SK-N-SH (cell line): ENCODE measurements around the gene SLC39A9. TPM values are rescaled to one million over a fixed set of nuclear protein-coding genes. Genes with fewer than 3 reads are reported as not detected.

Experiments
- CTCF ChIA-PET: fragments of 300-600, 350-600 bp; formaldehyde crosslinking; extraction: SDS; loops from one replicate; lab custom pipeline; 2021; lab: Yijun Ruan, JAX
- POLR2A ChIA-PET: fragments of 350-600 bp; sonication (Branson Sonifier 250); formaldehyde crosslinking; extraction: SDS; loops from one replicate; lab custom pipeline; 2020; ENCODE audit warnings: antibody characterized with exemption, inconsistent platforms; lab: Yijun Ruan, JAX
- DNase-seq: peaks from one replicate; pipeline ENCODE4 v3.0.0; 2012
- H2AFZ ChIP-seq: fragments of 200-600 bp; sonication (generic); 2 replicates; pipeline ENCODE4 v1.8.1; 2016; ENCODE audit warnings: antibody characterized with exemption, mild to moderate bottlenecking, low read depth
- H3F3A ChIP-seq: fragments of 200-600 bp; sonication (generic); replicated peaks from 2 replicates; pipeline ENCODE3; 2016; ENCODE audit warnings: antibody characterized with exemption, mild to moderate bottlenecking; ENCODE audit not compliant: insufficient read depth
- H3K27ac ChIP-seq, 2 experiments: fragments of 200-500 bp in 1 of 2; fragments of 200-600 bp in 1 of 2; sonication (Bioruptor generic) in 1 of 2; sonication (generic), shearing (Covaris generic) in 1 of 2; 2 replicates each; pipeline versions ENCODE4 v1.5.1 to v1.6.1; 2014 to 2016; ENCODE audit warnings: low read depth in 2 of 2, inconsistent platforms in 1 of 2, low read length in 1 of 2, mild to moderate bottlenecking in 1 of 2, mixed read lengths in 1 of 2
- H3K27me3 ChIP-seq: fragments of 200-600 bp; sonication (generic), shearing (Covaris generic); 2 replicates; pipeline ENCODE4 v1.6.1; 2016; ENCODE audit warnings: mixed run types; ENCODE audit not compliant: insufficient read depth
- H3K36me3 ChIP-seq, 2 experiments: fragments of 200-500 bp in 1 of 2; fragments of 200-600 bp in 1 of 2; sonication (Bioruptor generic) in 1 of 2; sonication (generic) in 1 of 2; replicated peaks in 1 of 2; 2 replicates each; pipeline versions ENCODE3 to v1.5.1; 2014 to 2016; ENCODE audit warnings: low read length in 1 of 2, mild to moderate bottlenecking in 1 of 2; ENCODE audit not compliant: insufficient read depth in 2 of 2, control insufficient read depth in 1 of 2
- H3K4me1 ChIP-seq, 2 experiments: fragments of 200-500 bp in 1 of 2; fragments of 200-600 bp in 1 of 2; sonication (Bioruptor generic) in 1 of 2; sonication (generic), shearing (Covaris generic) in 1 of 2; 2 replicates each; pipeline versions ENCODE4 v1.5.1 to v1.6.1; 2014 to 2016; ENCODE audit warnings: low read depth in 1 of 2, low read length in 1 of 2, mixed run types in 1 of 2; ENCODE audit not compliant: insufficient read depth in 2 of 2, control insufficient read depth in 1 of 2
- H3K4me2 ChIP-seq: fragments of 200-600 bp; sonication (generic), shearing (Covaris generic); 2 replicates; pipeline ENCODE4 v1.6.1; 2017; ENCODE audit warnings: mixed run types
- H3K4me3 ChIP-seq, 2 experiments: fragments of 200-500 bp in 1 of 2; fragments of 200-600 bp in 1 of 2; sonication (Bioruptor generic) in 1 of 2; sonication (generic), shearing (Covaris generic) in 1 of 2; 2 replicates each; pipeline versions ENCODE4 v1.5.1 to v1.8.1; 2014 to 2016; ENCODE audit warnings: low read depth in 2 of 2, inconsistent platforms in 1 of 2, low read length in 1 of 2, mild to moderate bottlenecking in 1 of 2, mixed read lengths in 1 of 2, moderate library complexity in 1 of 2
- H3K79me2 ChIP-seq: fragments of 200-600 bp; sonication (generic); 2 replicates; pipeline ENCODE4 v1.8.1; 2017; ENCODE audit warnings: mild to moderate bottlenecking; ENCODE audit not compliant: insufficient read depth
- H3K9ac ChIP-seq: fragments of 200-600 bp; sonication (generic); 2 replicates; pipeline ENCODE4 v1.6.1; 2017; ENCODE audit warnings: mixed run types
- H3K9me2 ChIP-seq: fragments of 200-600 bp; sonication (generic); 2 replicates; pipeline ENCODE4 v1.6.1; 2017; ENCODE audit warnings: mixed run types
- H3K9me3 ChIP-seq: fragments of 200-600 bp; sonication (generic); 2 replicates; pipeline ENCODE4 v1.6.1; 2017; ENCODE audit warnings: mixed run types, mild to moderate bottlenecking, moderate library complexity
- H4K20me1 ChIP-seq: fragments of 200-600 bp; sonication (generic); 2 replicates; pipeline ENCODE4 v1.6.1; 2017; ENCODE audit warnings: mild to moderate bottlenecking, mixed run types; ENCODE audit not compliant: insufficient read depth
- ELF1 ChIP-seq: IDR thresholded peaks from 2 replicates; pipeline ENCODE4 v1.4.0; 2012
- EP300 ChIP-seq, 2 experiments: IDR thresholded peaks; 2 replicates each; pipeline versions ENCODE4 v1.4.0 to v1.6.1; 2012; ENCODE audit warnings: borderline replicate concordance in 1 of 2, low read depth in 1 of 2, low read length in 1 of 2
- EZH2phosphoT487 ChIP-seq: fragments of 200-600 bp; sonication (generic); IDR thresholded peaks from 2 replicates; pipeline ENCODE4 v1.6.1; 2017; ENCODE audit warnings: low read depth, mixed run types, mild to moderate bottlenecking, antibody characterized with exemption, moderate library complexity, borderline replicate concordance
- FOSL2 ChIP-seq: IDR thresholded peaks from 2 replicates; pipeline ENCODE4 v1.4.0; 2012; ENCODE audit warnings: low read depth, mild to moderate bottlenecking, moderate library complexity, borderline replicate concordance
- GABPA ChIP-seq: IDR thresholded peaks from 2 replicates; pipeline ENCODE4 v1.4.0; 2012; ENCODE audit warnings: low read depth, mild to moderate bottlenecking
- GATA2 ChIP-seq: sonication (generic); formaldehyde crosslinking; IDR thresholded peaks from 2 replicates; pipeline ENCODE4 v1.5.0; 2020; ENCODE audit warnings: mild to moderate bottlenecking, missing genetic modification reagents
- JUND ChIP-seq: IDR thresholded peaks from 2 replicates; pipeline ENCODE4 v1.4.0; 2012
- MEF2A ChIP-seq: IDR thresholded peaks from 2 replicates; pipeline ENCODE4 v1.4.0; 2012; ENCODE audit warnings: low read depth, borderline replicate concordance
- NFIC ChIP-seq: IDR thresholded peaks from 2 replicates; pipeline ENCODE4 v1.4.0; 2012; ENCODE audit warnings: borderline replicate concordance
- RAD21 ChIP-seq: IDR thresholded peaks from 2 replicates; pipeline ENCODE4 v1.6.1; 2012; ENCODE audit warnings: mild to moderate bottlenecking, low read length
- RCOR1 ChIP-seq: fragments of 150-350 bp; IDR thresholded peaks from 2 replicates; pipeline ENCODE4 v1.6.1; 2017; ENCODE audit warnings: antibody characterized with exemption, low read length
- SMC3 ChIP-seq: IDR thresholded peaks from 2 replicates; pipeline ENCODE4 v1.6.1; 2012; ENCODE audit warnings: low read depth, low read length, improper control_type of control experiment
- TAF1 ChIP-seq: IDR thresholded peaks from 2 replicates; pipeline ENCODE4 v1.6.1; 2012; ENCODE audit warnings: low read depth, mild to moderate bottlenecking, low read length, moderate library complexity, borderline replicate concordance
- TCF12 ChIP-seq: IDR thresholded peaks from 2 replicates; pipeline ENCODE4 v1.4.0; 2012
- TEAD4 ChIP-seq: IDR thresholded peaks from 2 replicates; pipeline ENCODE4 v1.4.0; 2012; ENCODE audit warnings: mild to moderate bottlenecking, borderline replicate concordance; ENCODE audit not compliant: insufficient read depth
- YY1 ChIP-seq: IDR thresholded peaks from 2 replicates; pipeline ENCODE4 v1.4.0; 2012; ENCODE audit warnings: low read depth, mild to moderate bottlenecking
- WGBS: methylation state at CpG from one replicate; pipeline ENCODE4 v1.1.6; 2017; ENCODE audit warnings: low lambda C conversion rate; 5-methylcytosine and 5-hydroxymethylcytosine counted together
- polyA plus RNA-seq, 3 experiments: library from polyadenylated mRNA; depleted of rRNA; stranded (reverse); fragments of >200 nt; gene quantifications; 2 replicates each; pipeline ENCODE4 v1.2.3, GENCODE V29; 2012
- TF ChIP-seq, protein P1 (sequence below): IDR thresholded peaks from 2 replicates; pipeline ENCODE4 v1.4.0; 2012; ENCODE audit warnings: low read depth, borderline replicate concordance
- TF ChIP-seq, protein P2 (sequence below): IDR thresholded peaks from 2 replicates; pipeline ENCODE4; 2012
- TF ChIP-seq, protein P3 (sequence below): IDR thresholded peaks from 2 replicates; pipeline ENCODE4 v1.6.1; 2012; ENCODE audit warnings: mild to moderate bottlenecking, low read depth, low read length, moderate library complexity
- TF ChIP-seq, protein P4 (sequence below): fragments of 200-600 bp; sonication (generic); IDR thresholded peaks from 2 replicates; pipeline ENCODE4 v1.6.1; 2017; ENCODE audit warnings: antibody characterized with exemption, mild to moderate bottlenecking, moderate library complexity

SLC39A9 gene
- polyA plus RNA-seq, 1 of the 3 experiments (the other 2 are of a cell fraction): 39.8 TPM

DNA sequence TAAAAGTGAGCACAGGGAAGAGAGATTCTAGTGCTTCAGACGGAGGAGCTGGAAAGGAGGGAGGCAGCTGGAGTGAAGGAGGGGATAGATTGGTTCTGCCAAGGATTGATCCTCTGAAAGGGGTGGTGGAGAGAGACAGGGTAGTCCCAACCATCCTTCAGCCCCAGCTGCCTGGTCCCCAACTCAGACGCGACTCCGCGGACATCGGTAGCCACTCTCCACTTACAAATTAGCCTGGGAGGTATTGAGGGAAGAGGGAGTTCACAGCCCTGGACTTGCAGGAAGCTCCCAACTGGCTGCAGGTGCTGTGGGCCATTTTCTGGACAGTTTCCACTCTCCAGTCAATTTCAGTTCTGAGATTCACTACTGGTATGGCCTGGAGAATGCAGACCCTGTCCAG is 87.2 kb downstream of the SLC39A9 start:
- no peaks in the 10 kb centered on the region for H4K20me1 ChIP-seq
- POLR2A ChIA-PET: no interaction called here
- H3K9ac ChIP-seq: no peak overlapping the region
- no peaks in the 10 kb centered on the region for H3K79me2 ChIP-seq
- H3F3A ChIP-seq: no peaks in the 10 kb centered on the region
- H3K9me2 ChIP-seq: no peaks in the 10 kb centered on the region
- no peak overlapping the region for H3K27ac ChIP-seq
- WGBS: 96% methylated on average over 3 of the region's 6 CpGs
- H3K9me3 ChIP-seq: no peaks in the 10 kb centered on the region
- TF ChIP-seq TEAD4: no peak
- TF ChIP-seq, protein P1, sequence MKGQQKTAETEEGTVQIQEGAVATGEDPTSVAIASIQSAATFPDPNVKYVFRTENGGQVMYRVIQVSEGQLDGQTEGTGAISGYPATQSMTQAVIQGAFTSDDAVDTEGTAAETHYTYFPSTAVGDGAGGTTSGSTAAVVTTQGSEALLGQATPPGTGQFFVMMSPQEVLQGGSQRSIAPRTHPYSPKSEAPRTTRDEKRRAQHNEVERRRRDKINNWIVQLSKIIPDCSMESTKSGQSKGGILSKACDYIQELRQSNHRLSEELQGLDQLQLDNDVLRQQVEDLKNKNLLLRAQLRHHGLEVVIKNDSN: no peak
- H3K4me3 ChIP-seq: no peak overlapping the region
- no peak overlapping the region for H3K4me2 ChIP-seq
- CTCF ChIA-PET: interaction anchor here (0.6 to 3.2 kb wide), 7 partner anchors 9 to 243 kb away, joined by 3 to 13 read pairs (median 4); partner anchors contain the start of gene CCDC177
- H3K4me1 ChIP-seq: peaks cover 0 to 26% of the 10 kb centered on the region in 2 experiments; a peak in 2 of 4 replicates
- peaks cover 37% of the 10 kb centered on the region for H3K27me3 ChIP-seq
- H3K36me3 ChIP-seq: no peaks in the 10 kb centered on the region
- H2AFZ ChIP-seq: no peak overlapping the region
- no peak for DNase-seq

DNA sequence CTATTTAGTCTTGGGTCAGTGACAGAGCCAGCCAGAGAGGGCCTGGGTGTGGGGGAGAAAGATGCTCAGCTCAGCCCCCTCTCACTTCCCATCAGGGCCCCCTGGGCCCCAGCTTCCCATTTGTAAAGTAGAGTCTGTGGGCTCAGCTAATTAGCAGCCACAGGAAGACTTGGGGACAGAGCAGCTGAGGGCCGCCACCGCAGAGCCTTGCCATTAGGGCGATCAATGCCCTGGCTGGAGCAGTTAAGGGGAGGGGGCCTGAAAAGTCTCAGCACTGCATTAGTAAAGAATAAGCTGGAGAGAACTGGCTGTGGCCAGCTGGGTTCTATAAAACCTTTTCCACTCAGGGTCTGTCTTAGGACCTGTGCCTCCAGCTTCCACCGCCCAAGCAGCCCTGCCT is 88.7 kb downstream of the SLC39A9 start:
- Histone ChIP-seq H3K27ac (no peak overlapping the region), H4K20me1 (no peaks in the 10 kb centered on the region), H3K27me3 (peaks cover 37% of the 10 kb centered on the region), H3K9me3 (no peaks in the 10 kb centered on the region), H3K4me3 (no peak overlapping the region), H3K9me2 (no peaks in the 10 kb centered on the region), H3K9ac (no peak overlapping the region), H3K4me1 (peaks cover 0 to 26% of the 10 kb centered on the region in 2 experiments; a peak in 2 of 4 replicates), H3K79me2 (no peaks in the 10 kb centered on the region), H3K4me2 (no peak overlapping the region), H2AFZ (no peak overlapping the region), H3F3A (no peaks in the 10 kb centered on the region), H3K36me3 (no peaks in the 10 kb centered on the region)
- ChIA-PET CTCF (interaction anchor here (0.9 to 3.2 kb wide), 3 partner anchors 16 to 88 kb away, joined by 3 to 13 read pairs (median 8); partner anchors contain the start of gene CCDC177), POLR2A (no interaction called here)
- no peak for DNase-seq
- TF ChIP-seq MEF2A (no peak), TEAD4 (no peak), RCOR1 (no peak), GABPA (no peak), FOSL2 (no peak), NFIC (no peak), GATA2 (CRISPR knock-in tag) (no peak), EP300 (IDR thresholded peaks at IDR 0.05; ENCODE audit: borderline replicate concordance in 1 of 2, low read depth in 1 of 2, low read length in 1 of 2) (no peak), JUND (no peak), RAD21 (no peak), TCF12 (no peak), SMC3 (no peak), TAF1 (no peak), ELF1 (no peak), EZH2phosphoT487 (no peak), YY1 (no peak)
- TF ChIP-seq, protein P2, sequence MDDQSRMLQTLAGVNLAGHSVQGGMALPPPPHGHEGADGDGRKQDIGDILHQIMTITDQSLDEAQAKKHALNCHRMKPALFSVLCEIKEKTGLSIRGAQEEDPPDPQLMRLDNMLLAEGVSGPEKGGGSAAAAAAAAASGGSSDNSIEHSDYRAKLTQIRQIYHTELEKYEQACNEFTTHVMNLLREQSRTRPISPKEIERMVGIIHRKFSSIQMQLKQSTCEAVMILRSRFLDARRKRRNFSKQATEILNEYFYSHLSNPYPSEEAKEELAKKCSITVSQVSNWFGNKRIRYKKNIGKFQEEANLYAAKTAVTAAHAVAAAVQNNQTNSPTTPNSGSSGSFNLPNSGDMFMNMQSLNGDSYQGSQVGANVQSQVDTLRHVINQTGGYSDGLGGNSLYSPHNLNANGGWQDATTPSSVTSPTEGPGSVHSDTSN: no peak
- TF ChIP-seq, protein P3, sequence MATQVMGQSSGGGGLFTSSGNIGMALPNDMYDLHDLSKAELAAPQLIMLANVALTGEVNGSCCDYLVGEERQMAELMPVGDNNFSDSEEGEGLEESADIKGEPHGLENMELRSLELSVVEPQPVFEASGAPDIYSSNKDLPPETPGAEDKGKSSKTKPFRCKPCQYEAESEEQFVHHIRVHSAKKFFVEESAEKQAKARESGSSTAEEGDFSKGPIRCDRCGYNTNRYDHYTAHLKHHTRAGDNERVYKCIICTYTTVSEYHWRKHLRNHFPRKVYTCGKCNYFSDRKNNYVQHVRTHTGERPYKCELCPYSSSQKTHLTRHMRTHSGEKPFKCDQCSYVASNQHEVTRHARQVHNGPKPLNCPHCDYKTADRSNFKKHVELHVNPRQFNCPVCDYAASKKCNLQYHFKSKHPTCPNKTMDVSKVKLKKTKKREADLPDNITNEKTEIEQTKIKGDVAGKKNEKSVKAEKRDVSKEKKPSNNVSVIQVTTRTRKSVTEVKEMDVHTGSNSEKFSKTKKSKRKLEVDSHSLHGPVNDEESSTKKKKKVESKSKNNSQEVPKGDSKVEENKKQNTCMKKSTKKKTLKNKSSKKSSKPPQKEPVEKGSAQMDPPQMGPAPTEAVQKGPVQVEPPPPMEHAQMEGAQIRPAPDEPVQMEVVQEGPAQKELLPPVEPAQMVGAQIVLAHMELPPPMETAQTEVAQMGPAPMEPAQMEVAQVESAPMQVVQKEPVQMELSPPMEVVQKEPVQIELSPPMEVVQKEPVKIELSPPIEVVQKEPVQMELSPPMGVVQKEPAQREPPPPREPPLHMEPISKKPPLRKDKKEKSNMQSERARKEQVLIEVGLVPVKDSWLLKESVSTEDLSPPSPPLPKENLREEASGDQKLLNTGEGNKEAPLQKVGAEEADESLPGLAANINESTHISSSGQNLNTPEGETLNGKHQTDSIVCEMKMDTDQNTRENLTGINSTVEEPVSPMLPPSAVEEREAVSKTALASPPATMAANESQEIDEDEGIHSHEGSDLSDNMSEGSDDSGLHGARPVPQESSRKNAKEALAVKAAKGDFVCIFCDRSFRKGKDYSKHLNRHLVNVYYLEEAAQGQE: no peak
- TF ChIP-seq, protein P1: no peak
- TF ChIP-seq, protein P4, sequence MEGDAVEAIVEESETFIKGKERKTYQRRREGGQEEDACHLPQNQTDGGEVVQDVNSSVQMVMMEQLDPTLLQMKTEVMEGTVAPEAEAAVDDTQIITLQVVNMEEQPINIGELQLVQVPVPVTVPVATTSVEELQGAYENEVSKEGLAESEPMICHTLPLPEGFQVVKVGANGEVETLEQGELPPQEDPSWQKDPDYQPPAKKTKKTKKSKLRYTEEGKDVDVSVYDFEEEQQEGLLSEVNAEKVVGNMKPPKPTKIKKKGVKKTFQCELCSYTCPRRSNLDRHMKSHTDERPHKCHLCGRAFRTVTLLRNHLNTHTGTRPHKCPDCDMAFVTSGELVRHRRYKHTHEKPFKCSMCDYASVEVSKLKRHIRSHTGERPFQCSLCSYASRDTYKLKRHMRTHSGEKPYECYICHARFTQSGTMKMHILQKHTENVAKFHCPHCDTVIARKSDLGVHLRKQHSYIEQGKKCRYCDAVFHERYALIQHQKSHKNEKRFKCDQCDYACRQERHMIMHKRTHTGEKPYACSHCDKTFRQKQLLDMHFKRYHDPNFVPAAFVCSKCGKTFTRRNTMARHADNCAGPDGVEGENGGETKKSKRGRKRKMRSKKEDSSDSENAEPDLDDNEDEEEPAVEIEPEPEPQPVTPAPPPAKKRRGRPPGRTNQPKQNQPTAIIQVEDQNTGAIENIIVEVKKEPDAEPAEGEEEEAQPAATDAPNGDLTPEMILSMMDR: no peak
- WGBS: 95% methylated on average over 4 of the region's 4 CpGs
